Measurements from ENCODE around the gene ATP9B. TPM values are rescaled to one million over a fixed set of nuclear protein-coding genes. Genes with fewer than 3 reads are reported as not detected.
"Not testable (repeated sequence)": the region's sequence is repeated elsewhere in the genome, so short reads cannot be mapped to it uniquely, and the experiment has no call there.

The ATP9B gene
- total and polyA plus RNA-seq, 2 donors: 20.2 to 89.2 TPM

GRCh38 chr18:79252904-79253633 lies 183.9 kb downstream of the ATP9B start:
- Histone ChIP-seq H3K4me3 (ENCODE audit: low read depth, low read length) (no peak overlapping the region), H3K27ac (ENCODE audit: low read depth) (no peak overlapping the region), H3K4me1 (ENCODE audit: insufficient read depth) (no peaks in the 10 kb centered on the region), H3K36me3 (ENCODE audit: insufficient read depth) (no peaks in the 10 kb centered on the region)
- no peak for DNase-seq (ENCODE audit: extremely low spot score)
- WGBS: 94% methylated on average over 20 of the region's 20 CpGs

DNA sequence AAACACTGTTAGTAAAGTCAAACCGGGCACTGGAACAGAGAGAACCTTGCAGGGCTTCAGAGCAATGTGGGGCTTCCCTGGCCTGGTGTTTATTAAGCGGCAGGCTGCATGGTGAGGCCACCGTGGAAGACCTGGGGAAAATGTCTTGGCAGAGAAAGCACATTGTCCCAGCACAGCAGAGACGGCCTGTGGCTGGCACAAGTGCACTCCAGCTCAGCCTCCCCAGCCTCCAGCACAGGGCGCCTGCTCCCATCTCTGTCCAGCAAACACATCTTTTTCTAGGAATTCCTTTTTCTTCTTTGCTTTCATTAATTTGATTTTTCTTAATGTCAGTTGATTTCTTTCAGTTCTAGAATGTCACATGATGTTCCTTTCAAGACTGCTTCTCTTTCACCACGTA lies 188.3 kb downstream of the ATP9B start:
- no peaks in the 10 kb centered on the region for H3K36me3 ChIP-seq (ENCODE audit: insufficient read depth)
- no peaks in the 10 kb centered on the region for H3K4me1 ChIP-seq (ENCODE audit: insufficient read depth)
- DNase-seq (ENCODE audit: extremely low spot score): no peak
- H3K4me3 ChIP-seq (ENCODE audit: low read depth, low read length): no peak overlapping the region
- whole genome bisulfite sequencing: 81% methylated on average over 6 of the region's 6 CpGs
- no peak overlapping the region for H3K27ac ChIP-seq (ENCODE audit: low read depth)

DNA sequence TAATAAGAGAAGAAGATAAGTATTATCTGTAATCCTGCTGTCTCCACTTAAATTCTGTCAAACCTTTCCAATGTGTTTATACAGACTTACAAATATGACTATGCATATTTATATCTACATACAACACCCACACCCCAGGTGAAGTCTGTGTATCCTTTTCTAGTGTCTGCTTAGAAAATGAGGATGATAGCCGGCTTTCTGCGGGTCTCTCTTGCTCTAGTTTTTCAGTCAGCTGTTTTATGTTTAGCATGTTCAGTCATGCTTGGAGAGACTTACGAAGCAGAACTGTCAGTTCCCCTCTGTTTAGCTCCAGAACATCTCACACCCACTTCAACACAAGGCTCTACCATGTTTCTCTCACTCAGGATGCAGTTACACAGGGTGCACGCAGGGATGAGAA lies 189.3 kb downstream of the ATP9B start:
- no peak for DNase-seq (ENCODE audit: extremely low spot score)
- no peaks in the 10 kb centered on the region for H3K36me3 ChIP-seq (ENCODE audit: insufficient read depth)
- no peak overlapping the region for H3K27ac ChIP-seq (ENCODE audit: low read depth)
- WGBS: 90% methylated on average over 4 of the region's 4 CpGs
- no peaks in the 10 kb centered on the region for H3K4me1 ChIP-seq (ENCODE audit: insufficient read depth)
- no peak overlapping the region for H3K4me3 ChIP-seq (ENCODE audit: low read depth, low read length)

GRCh38 chr18:79259218-79259617 lies 190.0 kb downstream of the ATP9B start:
- Histone ChIP-seq H3K4me1 (ENCODE audit: insufficient read depth) (no peaks in the 10 kb centered on the region), H3K36me3 (ENCODE audit: insufficient read depth) (no peaks in the 10 kb centered on the region), H3K4me3 (ENCODE audit: low read depth, low read length) (no peak overlapping the region), H3K27ac (ENCODE audit: low read depth) (no peak overlapping the region)
- WGBS: 89% methylated on average over 2 of the region's 2 CpGs
- no peak for DNase-seq (ENCODE audit: extremely low spot score)

GRCh38 chr18:79260023-79260422 lies 190.8 kb downstream of the ATP9B start:
- Histone ChIP-seq H3K36me3 (ENCODE audit: insufficient read depth) (no peaks in the 10 kb centered on the region), H3K4me1 (ENCODE audit: insufficient read depth) (no peaks in the 10 kb centered on the region), H3K4me3 (ENCODE audit: low read depth, low read length) (no peak overlapping the region), H3K27ac (ENCODE audit: low read depth) (no peak overlapping the region)
- WGBS: 91% methylated on average over 8 of the region's 8 CpGs
- DNase-seq (ENCODE audit: extremely low spot score): no peak

GRCh38 chr18:79260510-79260909 lies 191.3 kb downstream of the ATP9B start:
- Histone ChIP-seq H3K4me1 (ENCODE audit: insufficient read depth) (no peaks in the 10 kb centered on the region), H3K27ac (ENCODE audit: low read depth) (no peak overlapping the region), H3K36me3 (ENCODE audit: insufficient read depth) (no peaks in the 10 kb centered on the region), H3K4me3 (ENCODE audit: low read depth, low read length) (no peak overlapping the region)
- WGBS: 96% methylated on average over 1 of the region's 1 CpG
- DNase-seq (ENCODE audit: extremely low spot score): no peak

DNA sequence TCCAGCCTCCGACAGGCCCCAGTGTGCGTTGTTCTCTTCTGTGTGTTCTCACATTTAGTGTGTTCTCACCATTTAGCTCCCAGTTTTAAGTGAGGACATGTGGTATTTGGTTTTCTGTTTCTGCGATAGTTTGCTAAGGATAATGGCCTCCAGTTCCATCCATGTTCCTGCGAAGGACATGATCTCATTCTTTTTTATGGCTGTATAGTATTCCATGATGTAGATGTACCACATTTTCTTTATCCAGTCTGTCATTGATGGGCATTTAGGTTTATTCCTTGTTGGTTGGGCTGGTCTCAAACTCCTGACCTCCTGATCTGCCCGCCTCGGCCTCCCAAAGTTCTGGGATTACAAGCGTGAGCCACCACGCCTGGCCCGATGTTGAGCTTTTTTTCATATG lies 195.9 kb downstream of the ATP9B start:
- H3K4me3 ChIP-seq (ENCODE audit: low read depth, low read length); DNase-seq (ENCODE audit: extremely low spot score); H3K27ac ChIP-seq (ENCODE audit: low read depth); H3K4me1 ChIP-seq (ENCODE audit: insufficient read depth); H3K36me3 ChIP-seq (ENCODE audit: insufficient read depth): not testable (repeated sequence)
- WGBS: 98% methylated on average over 9 of the region's 9 CpGs

DNA sequence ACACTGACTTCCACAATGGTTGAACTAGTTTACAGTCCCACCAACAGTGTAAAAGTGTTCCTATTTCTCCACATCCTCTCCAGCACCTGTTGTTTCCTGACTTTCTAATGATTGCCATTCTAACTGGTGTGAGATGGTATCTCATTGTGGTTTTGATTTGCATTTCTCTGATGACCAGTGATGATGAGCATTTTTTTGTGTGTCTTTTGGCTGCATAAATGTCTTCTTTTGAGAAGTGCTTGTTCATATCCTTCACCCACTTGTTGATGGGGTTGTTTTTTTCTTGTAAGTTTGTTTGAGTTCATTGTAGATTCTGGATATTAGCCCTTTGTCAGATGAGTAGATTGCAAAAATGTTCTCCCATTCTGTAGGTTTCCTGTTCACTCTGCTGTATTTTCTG lies 202.6 kb downstream of the ATP9B start:
- not testable (repeated sequence) for H3K27ac ChIP-seq (ENCODE audit: low read depth); DNase-seq (ENCODE audit: extremely low spot score); H3K4me1 ChIP-seq (ENCODE audit: insufficient read depth); H3K4me3 ChIP-seq (ENCODE audit: low read depth, low read length); H3K36me3 ChIP-seq (ENCODE audit: insufficient read depth)

GRCh38 chr18:79272916-79273315 lies 203.7 kb downstream of the ATP9B start:
- H3K27ac ChIP-seq (ENCODE audit: low read depth): no peak overlapping the region
- H3K4me3 ChIP-seq (ENCODE audit: low read depth, low read length): no peak overlapping the region
- H3K36me3 ChIP-seq (ENCODE audit: insufficient read depth): no peaks in the 10 kb centered on the region
- no peaks in the 10 kb centered on the region for H3K4me1 ChIP-seq (ENCODE audit: insufficient read depth)
- 83% methylated on average over 8 of the region's 8 CpGs for WGBS
- DNase-seq (ENCODE audit: extremely low spot score): no peak

DNA sequence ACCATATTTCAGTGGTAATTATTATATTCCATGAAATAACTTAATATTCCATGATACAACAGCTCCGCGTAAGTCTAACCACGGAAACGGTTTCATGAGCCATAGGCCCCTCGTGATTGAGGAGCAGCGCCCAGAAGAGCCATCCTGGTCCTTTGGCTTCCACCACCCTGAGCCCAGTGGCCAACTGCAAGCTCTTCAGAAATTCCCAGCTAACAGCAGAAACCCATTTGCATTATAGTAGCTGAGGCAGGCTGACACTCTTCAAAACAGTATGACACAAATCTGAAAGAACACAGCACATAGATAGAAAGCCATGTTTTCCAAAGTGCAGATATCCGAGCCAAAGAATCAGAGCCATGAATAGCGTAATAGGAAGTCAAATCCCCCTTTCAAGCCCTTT lies 205.6 kb downstream of the ATP9B start:
- no peak overlapping the region for H3K4me3 ChIP-seq (ENCODE audit: low read depth, low read length)
- no peak overlapping the region for H3K27ac ChIP-seq (ENCODE audit: low read depth)
- 92% methylated on average over 8 of the region's 8 CpGs for WGBS
- H3K36me3 ChIP-seq (ENCODE audit: insufficient read depth): no peaks in the 10 kb centered on the region
- no peak for DNase-seq (ENCODE audit: extremely low spot score)
- H3K4me1 ChIP-seq (ENCODE audit: insufficient read depth): no peaks in the 10 kb centered on the region

- no peak for DNase-seq (ENCODE audit: extremely low spot score)
- no peaks in the 10 kb centered on the region for H3K4me1 ChIP-seq (ENCODE audit: insufficient read depth)
- H3K36me3 ChIP-seq (ENCODE audit: insufficient read depth): no peaks in the 10 kb centered on the region
- H3K27ac ChIP-seq (ENCODE audit: low read depth): no peak overlapping the region
- no peak overlapping the region for H3K4me3 ChIP-seq (ENCODE audit: low read depth, low read length)
- 85% methylated on average over 7 of the region's 7 CpGs for WGBS
These were observed 206.3 kb downstream of the ATP9B start for GRCh38 chr18:79275461-79275860.

GRCh38 chr18:79275992-79276391 lies 206.8 kb downstream of the ATP9B start:
- Histone ChIP-seq H3K27ac (ENCODE audit: low read depth) (no peak overlapping the region), H3K36me3 (ENCODE audit: insufficient read depth) (no peaks in the 10 kb centered on the region), H3K4me1 (ENCODE audit: insufficient read depth) (no peaks in the 10 kb centered on the region), H3K4me3 (ENCODE audit: low read depth, low read length) (no peak overlapping the region)
- 87% methylated on average over 4 of the region's 4 CpGs for WGBS
- DNase-seq (ENCODE audit: extremely low spot score): no peak

GRCh38 chr18:79278896-79279295 lies 209.7 kb downstream of the ATP9B start:
- Histone ChIP-seq H3K27ac (ENCODE audit: low read depth) (no peak overlapping the region), H3K4me1 (ENCODE audit: insufficient read depth) (no peaks in the 10 kb centered on the region), H3K36me3 (ENCODE audit: insufficient read depth) (peaks cover 3% of the 10 kb centered on the region), H3K4me3 (ENCODE audit: low read depth, low read length) (no peak overlapping the region)
- no peak for DNase-seq (ENCODE audit: extremely low spot score)
- 90% methylated on average over 11 of the region's 11 CpGs for WGBS

- Histone ChIP-seq H3K4me1 (ENCODE audit: insufficient read depth) (no peaks in the 10 kb centered on the region), H3K36me3 (ENCODE audit: insufficient read depth) (peaks cover 3% of the 10 kb centered on the region), H3K27ac (ENCODE audit: low read depth) (no peak overlapping the region), H3K4me3 (ENCODE audit: low read depth, low read length) (no peak overlapping the region)
- 84% methylated on average over 11 of the region's 11 CpGs for WGBS
- no peak for DNase-seq (ENCODE audit: extremely low spot score)
These were observed 214.1 kb downstream of the ATP9B start for GRCh38 chr18:79283131-79283810.
